GM13976 (cell line): ENCODE measurements around the gene CHMP3.

ENCODE experiments used
- DNase-seq: peaks from one replicate; pipeline ENCODE4 v3.0.0; 2012; ENCODE audit warnings: low spot score
- CTCF ChIP-seq: IDR thresholded peaks from 2 replicates; pipeline ENCODE4 v1.5.1; 2012; ENCODE audit warnings: borderline replicate concordance, mild to moderate bottlenecking; ENCODE audit not compliant: insufficient read depth; ENCODE audit errors: extremely low read depth, missing control alignments, control extremely low read depth
- in situ Hi-C: fragments of 300-500 bp; cut with MboI; formaldehyde crosslinking; loops from one replicate; pipeline ENCODE4 v1.12.0; 2022; ENCODE audit warnings: low sequenced_read_pairs, mixed read lengths, inconsistent platforms; ENCODE audit not compliant: unreplicated experiment

CHMP3 gene

GRCh38 chr2:86491088-86491487, 72.2 kb downstream of the CHMP3 start:
- in situ Hi-C loops = no loop called here
- TF ChIP-seq CTCF = no peak
- DNase-seq = no peak

GRCh38 chr2:86490245-86490644, 73.0 kb downstream of the CHMP3 start:
- no peak for DNase-seq
- in situ Hi-C loops = no loop called here
- TF ChIP-seq CTCF = no peak

- in situ Hi-C loops = no loop called here
- no peak for TF ChIP-seq CTCF
- DNase-seq = no peak
Measured at GRCh38 chr2:86489542-86489941, 73.7 kb downstream of the CHMP3 start.

GRCh38 chr2:86488561-86489250, 74.5 kb downstream of the CHMP3 start:
- no peak for DNase-seq
- no peak for TF ChIP-seq CTCF
- in situ Hi-C loops = no loop called here

- in situ Hi-C loops = no loop called here
- no peak for TF ChIP-seq CTCF
Measured at GRCh38 chr2:86487062-86487461, 76.2 kb downstream of the CHMP3 start.

GRCh38 chr2:86485802-86486201, 77.4 kb downstream of the CHMP3 start:
- no peak for TF ChIP-seq CTCF

More at GRCh38 chr2:86487062-86487461, 76.2 kb downstream of the CHMP3 start:
- no peak for DNase-seq

More at GRCh38 chr2:86485802-86486201, 77.4 kb downstream of the CHMP3 start:
- DNase-seq = no peak
- in situ Hi-C loops = no loop called here
